HG02642 (cell line): ENCODE data around the gene NSF.

Experiments used
- ATAC-seq: cut with Tn5 transposase; IDR thresholded peaks from one replicate; pipeline ENCODE4 v1.9.1; 2021; ENCODE audit warnings: mild to moderate bottlenecking; ENCODE audit not compliant: unreplicated experiment, poor library complexity

NSF gene

GRCh38 chr17:46771561-46772474, 181.3 kb downstream of the NSF start:
- no peak for ATAC-seq

- no peak for ATAC-seq
Observed at GRCh38 chr17:46772475-46773220, 182.2 kb downstream of the NSF start.

GRCh38 chr17:46773221-46773605, 182.7 kb downstream of the NSF start:
- ATAC-seq = no peak

GRCh38 chr17:46773676-46774075, 183.2 kb downstream of the NSF start:
- no peak for ATAC-seq

- ATAC-seq = no peak
Observed at GRCh38 chr17:46774108-46774737, 183.8 kb downstream of the NSF start.

- no peak for ATAC-seq
Observed at GRCh38 chr17:46776298-46777005, 186.0 kb downstream of the NSF start.

- ATAC-seq = no peak
Observed at GRCh38 chr17:46777943-46778915, 187.8 kb downstream of the NSF start.

- no peak for ATAC-seq
Observed at GRCh38 chr17:46780003-46780373, 189.5 kb downstream of the NSF start.

GRCh38 chr17:46782250-46782953, 191.9 kb downstream of the NSF start:
- ATAC-seq = no peak

- no peak for ATAC-seq
Observed at GRCh38 chr17:46783031-46783593, 192.6 kb downstream of the NSF start.

- ATAC-seq = no peak
Observed at GRCh38 chr17:46785696-46786095, 195.2 kb downstream of the NSF start.

- no peak for ATAC-seq
Observed at GRCh38 chr17:46787478-46787877, 197.0 kb downstream of the NSF start.

- ATAC-seq = no peak
Observed at GRCh38 chr17:46788300-46788699, 197.8 kb downstream of the NSF start.

- no peak for ATAC-seq
Observed at GRCh38 chr17:46788796-46789195, 198.3 kb downstream of the NSF start.

GRCh38 chr17:46789610-46790009, 199.1 kb downstream of the NSF start:
- ATAC-seq = no peak

GRCh38 chr17:46790216-46790615, 199.7 kb downstream of the NSF start:
- ATAC-seq = no peak

GRCh38 chr17:46791531-46791930, 201.1 kb downstream of the NSF start:
- ATAC-seq = no peak

GRCh38 chr17:46792071-46792470, 201.6 kb downstream of the NSF start:
- ATAC-seq = no peak
